ENCODE data around the gene PRELID3B.
A peak's percentile ranks its signal among the peaks of the same experiment; 100 is the strongest.
"Not testable (repeated sequence)": the region's sequence is repeated elsewhere in the genome, so short reads cannot be mapped to it uniquely, and the experiment has no call there.

PRELID3B gene

GRCh38 chr20:59047938-59048680 lies 5.5 kb upstream of the PRELID3B start:
- DNase-seq = no peak

- DNase-seq = no peak
These were observed 4.3 kb upstream of the PRELID3B start for GRCh38 chr20:59046862-59047261.

GRCh38 chr20:59044796-59045195 lies 2.2 kb upstream of the PRELID3B start:
- DNase-seq = no peak

GRCh38 chr20:59044295-59044694 lies 1.7 kb upstream of the PRELID3B start:
- DNase-seq = peak; percentile 59

- peak; percentile 25 for DNase-seq
These were observed 1.1 kb upstream of the PRELID3B start for GRCh38 chr20:59043698-59044097.

GRCh38 chr20:59042796-59043631 lies 428 bp upstream of the PRELID3B start:
- DNase-seq = peak; percentile 44

GRCh38 chr20:59041487-59041886 lies 1.1 kb downstream of the PRELID3B start:
- DNase-seq = not testable (repeated sequence)

- no peak for DNase-seq
These were observed 1.9 kb downstream of the PRELID3B start for GRCh38 chr20:59040667-59041066.

- DNase-seq = no peak
These were observed 3.4 kb downstream of the PRELID3B start for GRCh38 chr20:59039233-59039632.

GRCh38 chr20:59037386-59037785 lies 5.2 kb downstream of the PRELID3B start:
- DNase-seq = no peak

- DNase-seq = no peak
These were observed 7.2 kb downstream of the PRELID3B start for GRCh38 chr20:59035381-59035780.

- no peak for DNase-seq
These were observed 8.9 kb downstream of the PRELID3B start for GRCh38 chr20:59033616-59034165.

- DNase-seq = no peak
These were observed 9.5 kb downstream of the PRELID3B start for GRCh38 chr20:59033093-59033492.

GRCh38 chr20:59032713-59033059 lies 9.9 kb downstream of the PRELID3B start:
- DNase-seq = no peak

- peak; percentile 62 for DNase-seq
These were observed 10.4 kb downstream of the PRELID3B start, which contains the start of gene ATP5F1E for GRCh38 chr20:59032023-59032712. TSS of gene ATP5F1E (minus strand) at chr20:59032335. CDS start at chr20:59032251, 84 bp downstream.

- DNase-seq = no peak
These were observed 11.0 kb downstream of the PRELID3B start for GRCh38 chr20:59031564-59032022.

- DNase-seq = no peak
These were observed 11.5 kb downstream of the PRELID3B start for GRCh38 chr20:59030911-59031563.

- no peak for DNase-seq
These were observed 13.8 kb downstream of the PRELID3B start for GRCh38 chr20:59028812-59029211.

GRCh38 chr20:59027741-59028320 lies 14.8 kb downstream of the PRELID3B start:
- no peak for DNase-seq

GRCh38 chr20:59026904-59027740 lies 15.5 kb downstream of the PRELID3B start:
- DNase-seq = no peak

GRCh38 chr20:59025511-59025910 lies 17.1 kb downstream of the PRELID3B start:
- no peak for DNase-seq
